Activated CD4-positive, alpha-beta T cell treated with anti-CD3 and anti-CD28 coated beads, Interleukin-2, amount 50 U/mL, for 24 hours (primary cell): ENCODE data around the gene BLCAP.
"Not testable (repeated sequence)": the region's sequence is repeated elsewhere in the genome, so short reads cannot be mapped to it uniquely, and the experiment has no call there.

ENCODE experiments used
- DNase-seq, 2 donors: peaks; one replicate each; pipeline ENCODE4 v3.0.0-alpha.2; 2020; ENCODE audit warnings: low read depth in 1 of 2, low spot score in 1 of 2

Gene BLCAP

DNA sequence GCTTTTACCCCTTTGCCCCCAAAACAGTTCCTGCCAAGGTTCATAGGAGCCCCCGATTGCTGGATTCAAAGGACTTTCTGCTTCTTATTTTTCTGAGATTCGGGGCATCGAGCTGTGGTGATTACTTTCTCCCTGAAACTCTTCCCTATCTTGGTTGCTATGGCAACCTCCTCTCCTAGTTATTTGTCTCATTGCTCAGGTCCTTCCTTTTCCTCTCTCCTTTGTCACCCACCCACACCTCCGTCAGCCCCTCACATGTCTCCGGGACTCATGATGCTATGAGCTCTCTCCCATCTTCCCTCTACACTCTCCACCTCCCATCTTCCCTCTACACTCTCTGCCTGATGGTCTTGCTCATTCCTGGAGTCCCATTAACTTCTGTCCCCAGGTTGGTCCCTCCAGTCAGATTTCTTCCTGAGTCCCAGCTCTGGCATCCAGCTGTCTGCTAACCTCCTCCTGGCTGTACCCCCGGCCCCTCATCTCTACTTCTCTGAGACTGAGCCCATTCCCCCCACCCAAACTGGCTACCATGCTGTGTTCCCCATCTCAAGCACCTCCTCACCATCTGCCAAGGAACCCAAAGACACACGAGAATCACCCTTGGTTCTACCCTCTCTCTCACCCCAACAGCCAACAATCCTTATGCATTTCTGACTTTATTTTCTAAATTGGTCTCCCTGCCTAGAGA is 36.9 kb downstream of the BLCAP start:
- DNase-seq = no peak

DNA sequence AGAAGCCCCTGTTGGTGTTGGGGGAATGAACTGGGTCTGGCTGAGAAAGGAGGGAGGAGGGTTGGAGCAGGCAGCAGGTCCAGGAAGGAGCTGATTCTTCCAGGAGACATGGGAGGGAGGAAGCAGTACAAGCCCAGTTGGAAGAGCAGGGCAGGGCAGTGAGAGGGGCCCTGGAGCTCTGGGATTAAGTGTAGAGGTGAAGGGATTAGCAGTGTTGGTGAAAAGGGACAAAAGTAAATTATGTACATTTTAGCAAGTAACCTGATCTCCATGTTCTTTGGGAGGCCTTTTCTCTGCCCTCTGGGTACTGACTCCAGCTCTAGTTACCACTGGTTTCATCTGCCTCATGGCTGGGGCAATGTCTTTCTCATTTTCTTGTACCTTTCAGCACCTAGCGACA is 41.5 kb downstream of the BLCAP start:
- not testable (repeated sequence) for DNase-seq

DNA sequence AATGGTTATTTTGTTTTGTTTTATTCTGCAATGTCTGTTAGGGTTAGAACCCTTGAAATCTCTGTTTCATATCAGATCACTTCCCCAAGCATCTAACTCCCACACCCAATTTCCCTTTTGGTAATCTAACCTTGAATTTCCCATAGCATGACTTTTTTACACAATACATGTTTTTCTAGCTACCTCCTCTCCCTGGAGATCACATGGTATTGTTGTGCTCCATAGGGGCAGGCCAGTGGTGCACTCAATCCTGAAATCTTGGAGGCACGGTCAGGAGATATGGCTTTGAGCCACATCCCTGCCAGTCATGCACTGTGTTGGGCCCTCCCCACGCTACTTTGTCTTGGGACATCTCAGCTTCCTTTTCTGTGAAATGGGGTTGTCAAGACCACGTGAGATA is 43.3 kb downstream of the BLCAP start:
- DNase-seq = no peak

DNA sequence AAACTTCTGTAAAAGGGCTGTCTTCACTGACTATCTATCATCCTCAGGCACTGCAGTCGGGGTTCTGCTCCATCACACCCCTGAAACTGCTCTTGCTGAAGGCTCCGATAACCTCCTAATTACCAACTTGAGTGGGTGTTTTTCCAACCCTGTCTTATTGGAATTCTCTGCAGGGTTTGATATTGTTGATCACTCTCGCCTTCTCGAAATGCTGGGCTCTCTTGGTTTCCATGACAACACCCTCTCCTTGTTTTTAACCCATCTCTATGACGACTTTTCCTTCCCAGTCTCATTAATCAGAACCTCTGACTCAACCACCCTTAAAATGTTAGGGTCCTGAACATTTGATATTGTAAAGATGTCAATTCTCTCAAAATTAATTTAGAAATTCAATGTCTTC is 46.1 kb downstream of the BLCAP start:
- DNase-seq = no peak

DNA sequence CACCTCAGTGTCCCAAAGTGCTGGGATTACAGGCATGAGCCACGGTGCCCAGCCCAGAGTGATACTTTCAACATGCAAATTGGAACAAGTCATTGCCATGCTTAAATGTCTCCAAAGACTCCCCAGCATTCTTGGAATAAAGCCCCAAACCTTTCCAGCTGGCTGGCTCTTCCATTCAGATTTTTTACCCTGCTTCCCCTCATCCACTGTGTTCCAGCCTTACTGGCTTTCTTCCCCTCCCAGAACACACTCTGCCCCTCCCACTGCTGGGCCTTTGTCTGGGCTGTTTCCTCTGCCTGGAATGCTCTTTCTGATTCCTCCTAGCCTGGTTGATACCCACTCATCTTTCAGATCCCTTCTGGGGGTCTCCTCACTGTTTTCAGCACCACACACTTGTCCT is 46.8 kb downstream of the BLCAP start:
- DNase-seq = no peak

DNA sequence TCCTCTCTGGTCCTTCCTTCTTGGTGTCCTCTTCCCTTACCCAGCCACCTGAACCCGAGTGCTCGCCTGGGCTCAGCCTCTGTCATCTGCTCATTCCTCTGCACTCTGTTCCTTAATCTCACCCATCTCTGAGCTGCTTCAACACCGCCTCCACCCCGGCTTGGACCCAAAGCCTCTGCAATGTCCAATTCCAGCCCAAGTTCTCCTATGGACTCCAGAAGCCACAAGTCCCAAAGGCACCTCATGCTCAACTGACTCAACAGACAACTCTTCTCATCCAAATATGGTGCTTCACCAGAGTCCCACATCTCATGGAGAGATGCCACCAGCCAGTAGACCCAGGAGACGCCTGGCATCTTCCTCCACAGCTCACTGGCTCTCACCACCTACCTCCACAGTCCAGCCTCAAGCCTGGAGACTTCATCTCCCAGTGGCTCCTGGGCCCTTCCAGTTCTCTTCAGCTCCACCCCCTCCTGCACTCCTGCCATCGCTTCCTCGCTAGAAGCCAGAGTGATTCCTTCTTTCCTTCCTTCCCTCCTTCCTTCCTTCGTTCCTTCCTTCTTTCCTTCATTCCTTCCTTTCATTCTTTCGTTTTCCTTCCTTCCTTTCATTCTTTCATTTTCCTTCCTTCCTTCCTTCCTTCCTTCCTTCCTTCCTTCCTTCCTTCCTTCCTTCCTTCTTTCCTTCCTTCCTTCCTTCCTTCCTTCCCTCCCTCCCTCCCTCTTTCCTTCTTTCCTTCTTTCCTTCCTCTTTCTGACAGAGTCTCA is 47.6 kb downstream of the BLCAP start:
- no peak for DNase-seq

DNA sequence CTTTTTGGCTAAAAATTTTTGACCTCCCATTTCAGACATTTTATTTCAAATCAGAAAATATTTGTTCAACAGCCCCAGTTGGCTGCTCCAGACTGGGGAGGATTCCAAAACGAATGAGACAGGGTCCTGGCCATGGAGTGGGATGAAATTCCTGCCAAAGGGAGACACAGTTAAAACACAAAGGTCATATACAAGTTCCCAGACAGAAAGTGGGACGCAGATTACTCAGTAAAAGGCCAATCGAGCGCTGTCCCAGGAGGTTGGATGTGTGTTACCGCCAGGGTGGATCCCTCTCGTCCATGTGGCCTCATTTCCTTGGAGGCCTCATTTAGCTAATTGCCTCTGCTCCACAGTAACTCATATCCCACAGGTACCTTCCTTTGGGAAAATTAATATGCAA is 48.4 kb downstream of the BLCAP start:
- no peak for DNase-seq

DNA sequence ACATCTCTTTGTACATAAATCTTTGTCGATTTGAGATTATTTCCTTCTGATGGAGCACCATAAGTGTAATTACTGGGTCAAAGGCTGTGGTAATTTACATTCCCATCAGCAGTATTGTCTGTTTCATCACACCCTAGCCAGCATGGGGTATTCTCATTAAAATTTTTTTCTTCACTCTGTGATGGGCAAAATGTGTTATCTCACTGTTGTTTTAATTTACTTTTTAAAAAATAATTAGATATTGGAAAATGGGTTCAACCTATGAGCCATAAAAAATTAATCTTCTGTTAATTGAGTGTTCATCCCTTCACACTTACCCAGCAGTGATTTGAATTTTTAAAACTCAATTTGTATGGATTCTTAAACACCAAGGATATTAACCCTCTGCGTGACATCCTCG is 50.6 kb downstream of the BLCAP start:
- no peak for DNase-seq

DNA sequence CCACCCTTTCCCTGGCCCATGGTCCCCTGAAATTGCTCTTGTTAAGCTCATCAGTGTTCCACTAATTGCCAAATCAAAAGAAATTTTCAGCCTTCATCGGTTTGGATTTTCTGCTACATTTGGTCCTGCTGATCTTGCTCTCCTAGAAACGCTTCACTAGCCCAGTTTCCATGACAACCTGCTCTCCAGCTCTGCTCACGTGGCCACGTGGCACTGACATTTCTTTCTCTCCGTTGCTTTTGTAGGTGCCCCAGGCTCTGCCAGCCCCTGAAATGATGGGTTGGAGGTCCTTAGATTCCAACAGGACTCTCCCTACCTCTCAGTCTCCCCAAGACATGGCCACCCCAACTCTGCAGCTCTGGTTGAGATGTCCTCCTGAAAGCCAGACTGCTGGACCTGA is 52.4 kb downstream of the BLCAP start:
- no peak for DNase-seq

DNA sequence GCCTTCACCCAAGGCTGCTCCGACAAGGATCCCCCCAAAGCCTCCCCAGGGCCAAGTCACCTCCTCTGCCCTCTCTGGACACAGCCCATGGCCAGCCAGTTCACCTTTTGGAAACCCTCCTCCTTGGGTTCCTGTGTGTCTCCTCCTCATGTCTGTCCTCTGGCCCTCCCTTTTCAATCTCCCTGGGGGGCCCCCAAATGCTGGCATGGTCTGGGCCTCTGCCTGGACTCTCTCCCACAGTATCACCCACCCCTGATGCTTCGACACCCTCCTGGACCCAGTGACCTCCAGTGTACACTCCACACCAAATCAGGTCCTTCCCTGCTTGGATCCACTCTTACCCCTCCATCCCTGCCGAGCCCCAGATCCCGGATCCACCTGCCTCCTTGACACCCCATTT is 53.3 kb downstream of the BLCAP start:
- DNase-seq = no peak

DNA sequence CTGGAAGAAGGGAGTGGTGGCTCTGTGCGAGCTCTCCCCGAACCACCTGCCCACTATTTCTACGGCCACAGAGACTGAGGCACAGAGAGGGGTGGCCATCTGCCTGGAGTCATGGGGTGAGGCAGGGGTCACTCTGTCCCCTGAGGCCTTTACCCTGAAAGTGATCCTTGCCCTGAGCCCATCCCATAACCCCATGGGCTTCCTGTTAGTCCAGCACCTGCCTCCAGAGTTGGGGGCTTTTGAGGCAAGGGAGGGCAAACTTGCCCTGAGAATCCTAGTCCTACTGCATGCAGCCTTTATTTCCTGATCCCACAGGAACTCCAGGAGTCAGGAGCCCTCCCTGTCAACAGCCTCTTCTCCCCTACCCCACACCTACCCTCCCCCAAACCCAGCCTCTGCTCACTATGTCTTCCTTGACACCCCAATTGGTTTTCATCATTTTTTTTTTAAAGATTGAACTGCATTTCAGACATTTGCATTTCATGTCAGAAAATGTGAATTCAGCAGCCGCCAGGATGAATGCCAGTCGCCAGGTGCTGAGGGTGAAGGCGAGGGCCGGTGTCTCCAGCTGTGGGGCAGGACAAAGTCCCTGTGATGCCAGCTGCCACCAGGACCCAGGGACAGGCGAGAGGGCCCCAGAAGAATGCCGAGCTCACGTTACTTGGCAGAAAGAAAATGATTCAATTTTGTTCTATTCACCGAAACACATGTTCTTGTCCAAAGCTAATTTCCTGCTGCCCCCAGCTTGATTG is 54.3 kb downstream of the BLCAP start:
- DNase-seq = no peak

DNA sequence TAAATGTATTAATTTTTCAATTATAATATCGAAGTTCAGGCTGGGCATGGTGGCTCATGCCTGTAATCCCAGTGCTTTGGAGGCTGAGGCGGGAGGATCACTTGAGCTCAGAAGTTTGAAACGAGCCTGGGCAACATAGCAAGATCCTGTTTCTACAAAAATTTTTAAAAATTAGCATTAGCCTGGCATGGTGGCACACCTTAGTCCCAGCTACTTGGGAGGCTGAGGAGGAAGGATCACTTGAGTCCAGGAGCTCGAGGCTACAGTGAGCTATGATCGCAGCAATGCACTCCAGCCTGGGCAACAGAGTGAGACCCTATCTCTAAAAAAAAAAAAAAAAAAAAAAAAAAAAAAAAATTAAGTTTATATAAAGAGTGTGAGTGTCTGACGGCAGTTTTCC is 55.2 kb downstream of the BLCAP start:
- DNase-seq = not testable (repeated sequence)

DNA sequence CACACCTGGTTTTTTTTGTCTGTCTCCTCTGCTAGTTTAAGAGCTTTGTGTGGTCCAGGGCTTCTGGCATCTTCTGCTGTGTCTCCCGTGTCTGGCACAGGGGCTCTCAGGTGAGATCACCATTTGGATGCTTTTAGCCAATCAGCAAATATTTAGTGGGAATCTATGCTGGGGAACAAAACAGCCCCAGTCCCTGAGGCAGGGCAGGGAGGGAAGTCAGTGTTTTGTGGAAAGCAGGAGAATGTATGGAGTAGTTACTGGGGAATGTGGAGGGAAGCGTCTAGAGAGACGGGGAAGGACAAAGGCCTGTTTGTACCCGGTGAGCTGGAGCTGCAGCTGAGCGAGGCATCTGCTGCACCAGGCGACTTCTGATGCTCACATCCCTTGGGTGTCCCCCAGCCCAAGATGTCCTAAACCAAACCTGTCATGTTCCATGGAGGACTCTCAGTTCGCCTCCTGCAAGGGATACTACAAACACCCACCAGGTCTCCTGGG is 55.9 kb downstream of the BLCAP start:
- DNase-seq = no peak

DNA sequence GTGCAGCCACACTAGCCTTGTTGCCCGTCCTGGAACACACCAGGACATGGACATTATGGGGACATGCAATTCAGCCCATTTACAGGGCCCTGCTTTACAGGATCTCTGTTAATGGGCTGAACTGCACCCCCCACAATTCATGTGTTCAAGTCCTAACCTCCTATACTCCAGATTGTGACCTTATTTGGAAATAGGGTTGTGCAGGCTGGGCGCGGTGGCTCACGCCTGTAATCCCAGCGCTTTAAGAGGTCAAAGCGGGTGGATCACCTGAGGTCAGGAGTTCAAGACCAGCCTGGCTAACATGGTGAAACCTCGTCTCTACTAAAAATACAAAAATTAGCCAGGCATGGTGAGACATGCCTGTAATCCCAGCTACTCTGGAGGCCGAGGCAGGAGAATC is 57.5 kb downstream of the BLCAP start:
- DNase-seq = not testable (repeated sequence)

DNA sequence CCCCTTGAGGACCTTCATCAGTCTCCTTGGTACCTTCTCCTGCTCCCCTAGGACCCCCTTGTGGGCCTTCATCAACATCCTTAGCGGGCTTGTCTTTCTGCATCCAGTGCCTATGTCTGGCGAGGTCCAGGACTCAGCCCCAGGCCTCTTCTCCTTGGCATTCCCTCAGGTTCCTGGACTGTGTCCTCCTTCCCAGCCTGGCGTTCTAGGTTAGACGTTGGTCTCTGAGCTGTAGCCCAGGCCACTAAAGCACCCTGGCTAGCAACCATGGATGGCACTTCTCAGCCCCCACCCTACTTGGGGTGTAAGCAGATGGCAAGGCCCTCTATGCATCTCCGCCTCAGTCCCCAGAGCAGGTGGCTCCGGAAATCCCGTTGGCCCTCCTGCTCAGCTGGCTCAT is 58.1 kb downstream of the BLCAP start:
- DNase-seq = no peak

DNA sequence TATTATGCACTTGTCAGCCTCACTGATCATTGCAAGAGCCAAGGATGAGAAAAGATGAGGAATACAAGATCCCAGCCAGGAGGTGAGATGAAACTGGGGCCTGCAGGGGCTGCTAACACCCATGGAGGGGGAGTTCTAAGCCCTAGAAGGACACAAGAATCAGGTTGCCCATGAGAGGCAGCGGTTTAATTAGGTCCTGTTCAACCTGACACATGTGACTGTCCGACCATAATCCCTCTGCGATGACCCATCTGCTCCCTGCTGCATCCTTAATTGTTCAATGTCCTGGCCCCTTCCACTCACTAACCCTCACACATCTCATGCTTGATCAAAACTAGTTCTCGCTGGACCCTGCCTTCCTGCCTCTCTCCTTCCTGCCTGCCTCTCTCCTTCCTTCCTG is 58.8 kb downstream of the BLCAP start:
- no peak for DNase-seq
